ENCODE results near the gene TSHR. TPM values are rescaled to one million over a fixed set of nuclear protein-coding genes. Genes with fewer than 3 reads are reported as not detected.

The TSHR gene
- total and polyA plus RNA-seq, 7 donors, result 0.47 to 0.60 TPM; not detected in 5

GRCh38 chr14:81125536-81125935 is 170.1 kb downstream of the TSHR start:
- Histone ChIP-seq H3K27me3 (no peaks in the 10 kb centered on the region), H3K9me3 (no peaks in the 10 kb centered on the region), H3K27ac (no peak overlapping the region), H3K36me3 (no peaks in the 10 kb centered on the region), H3K4me3 (no peak overlapping the region), H3K4me1 (no peaks in the 10 kb centered on the region)
- no peak for DNase-seq
- WGBS, 2 donors, result 75 to 91% methylated on average over 4 of the region's 4 CpGs
- intact Hi-C loops (cut with DNase I), result no loop called here
- TF ChIP-seq POLR2AphosphoS5 (IDR thresholded peaks at IDR 0.05), result no peak
- no peak for TF ChIP-seq POLR2A (IDR thresholded peaks at IDR 0.05)
- TF ChIP-seq CTCF (IDR thresholded peaks at IDR 0.05), result no peak
- TF ChIP-seq EP300 (IDR thresholded peaks at IDR 0.05), result no peak

GRCh38 chr14:81127785-81128184 is 172.4 kb downstream of the TSHR start:
- no peaks in the 10 kb centered on the region for H3K4me1 ChIP-seq
- DNase-seq, result no peak
- no peaks in the 10 kb centered on the region for H3K27me3 ChIP-seq
- WGBS, 2 donors, result 74 to 77% methylated on average over 5 of the region's 5 CpGs
- no peak overlapping the region for H3K27ac ChIP-seq
- intact Hi-C loops (cut with DNase I), result no loop called here
- H3K36me3 ChIP-seq, result no peaks in the 10 kb centered on the region
- H3K9me3 ChIP-seq, result no peaks in the 10 kb centered on the region
- no peak for TF ChIP-seq POLR2AphosphoS5 (IDR thresholded peaks at IDR 0.05)
- no peak for TF ChIP-seq EP300 (IDR thresholded peaks at IDR 0.05)
- no peak overlapping the region for H3K4me3 ChIP-seq

GRCh38 chr14:81129242-81129641 is 173.8 kb downstream of the TSHR start:
- intact Hi-C loops (cut with DNase I), result no loop called here
- no peak for TF ChIP-seq CTCF (IDR thresholded peaks at IDR 0.05)
- TF ChIP-seq POLR2AphosphoS5 (IDR thresholded peaks at IDR 0.05), result no peak
- TF ChIP-seq POLR2A (IDR thresholded peaks at IDR 0.05), result no peak
- no peak for TF ChIP-seq EP300 (IDR thresholded peaks at IDR 0.05)
- WGBS, 2 donors, result 94 to 96% methylated on average over 1 of the region's 1 CpG

GRCh38 chr14:81132468-81132867 is 177.0 kb downstream of the TSHR start:
- H3K9me3 ChIP-seq, result no peaks in the 10 kb centered on the region
- intact Hi-C loops (cut with DNase I), result no loop called here
- H3K4me3 ChIP-seq, result no peak overlapping the region
- TF ChIP-seq POLR2AphosphoS5 (IDR thresholded peaks at IDR 0.05) (no peak), CTCF (IDR thresholded peaks at IDR 0.05) (no peak), EP300 (IDR thresholded peaks at IDR 0.05) (no peak), POLR2A (IDR thresholded peaks at IDR 0.05) (no peak)
- no peak for DNase-seq
- no peak overlapping the region for H3K27ac ChIP-seq
- no peaks in the 10 kb centered on the region for H3K36me3 ChIP-seq
- 53 to 61% methylated on average over 3 of the region's 3 CpGs for whole genome bisulfite sequencing, 2 donors
- H3K4me1 ChIP-seq, result no peaks in the 10 kb centered on the region
- no peaks in the 10 kb centered on the region for H3K27me3 ChIP-seq

More at GRCh38 chr14:81129242-81129641, 173.8 kb downstream of the TSHR start:
- Histone ChIP-seq H3K27me3 (no peaks in the 10 kb centered on the region), H3K36me3 (no peaks in the 10 kb centered on the region), H3K9me3 (no peaks in the 10 kb centered on the region), H3K4me1 (no peaks in the 10 kb centered on the region), H3K4me3 (no peak overlapping the region), H3K27ac (no peak overlapping the region)
- no peak for DNase-seq

GRCh38 chr14:81133400-81133799 is 178.0 kb downstream of the TSHR start:
- no peak overlapping the region for H3K27ac ChIP-seq
- intact Hi-C loops (cut with DNase I), result no loop called here
- H3K36me3 ChIP-seq, result no peaks in the 10 kb centered on the region
- WGBS, 2 donors, result 88 to 90% methylated on average over 2 of the region's 2 CpGs
- no peak overlapping the region for H3K4me3 ChIP-seq
- H3K9me3 ChIP-seq, result no peaks in the 10 kb centered on the region
- no peak for DNase-seq
- TF ChIP-seq EP300 (IDR thresholded peaks at IDR 0.05), result no peak
- TF ChIP-seq POLR2A (IDR thresholded peaks at IDR 0.05), result no peak
- no peak for TF ChIP-seq CTCF (IDR thresholded peaks at IDR 0.05)
- no peak for TF ChIP-seq POLR2AphosphoS5 (IDR thresholded peaks at IDR 0.05)
- no peaks in the 10 kb centered on the region for H3K4me1 ChIP-seq
- no peaks in the 10 kb centered on the region for H3K27me3 ChIP-seq

Data from sigmoid colon (tissue), 7 donors.